DMS 273 (cell line): ENCODE data around the gene OCLN.
"Not testable (repeated sequence)": the region's sequence is repeated elsewhere in the genome, so short reads cannot be mapped to it uniquely, and the experiment has no call there.

Source experiments
- DNase-seq: peaks from one replicate; lab custom pipeline; 2025; ENCODE audit not compliant: unreplicated experiment; lab: John Stamatoyannopoulos, UW

Gene OCLN

DNA sequence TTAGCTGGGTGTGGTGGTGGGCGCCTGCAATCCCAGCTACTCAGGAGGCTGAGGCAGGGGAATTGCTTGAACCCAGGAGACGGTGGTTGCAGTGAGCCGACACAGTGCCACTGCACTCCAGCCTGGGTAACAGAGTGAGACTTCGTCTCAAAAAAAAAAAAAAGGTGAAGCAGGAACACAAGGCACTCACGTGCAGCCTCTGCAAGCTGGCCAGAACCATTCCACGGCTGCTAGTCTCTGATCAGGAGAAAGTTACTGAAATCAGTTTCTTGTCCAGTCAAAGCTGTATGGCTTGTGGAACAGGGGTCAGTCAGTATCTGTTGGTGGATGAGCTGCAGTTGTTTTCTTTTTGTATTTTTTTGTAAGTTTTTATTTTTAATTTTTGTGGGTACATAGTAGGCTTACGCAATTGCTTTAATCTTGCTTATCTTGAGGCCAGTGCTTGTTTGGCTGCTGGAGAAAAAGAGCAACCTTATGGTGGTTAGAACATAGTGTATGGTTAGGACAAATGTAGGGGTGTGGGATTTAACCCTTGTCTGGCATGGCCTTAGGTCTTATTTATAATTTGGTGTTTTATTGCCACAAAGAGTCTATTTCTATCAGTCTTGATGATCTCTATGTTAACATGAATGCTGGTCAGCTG is 34.7 kb downstream of the OCLN start:
- DNase-seq, result no peak

GRCh38 chr5:69528035-69528434 is 35.4 kb downstream of the OCLN start:
- no peak for DNase-seq

- no peak for DNase-seq
Measured at GRCh38 chr5:69528609-69529008, 36.0 kb downstream of the OCLN start.

DNA sequence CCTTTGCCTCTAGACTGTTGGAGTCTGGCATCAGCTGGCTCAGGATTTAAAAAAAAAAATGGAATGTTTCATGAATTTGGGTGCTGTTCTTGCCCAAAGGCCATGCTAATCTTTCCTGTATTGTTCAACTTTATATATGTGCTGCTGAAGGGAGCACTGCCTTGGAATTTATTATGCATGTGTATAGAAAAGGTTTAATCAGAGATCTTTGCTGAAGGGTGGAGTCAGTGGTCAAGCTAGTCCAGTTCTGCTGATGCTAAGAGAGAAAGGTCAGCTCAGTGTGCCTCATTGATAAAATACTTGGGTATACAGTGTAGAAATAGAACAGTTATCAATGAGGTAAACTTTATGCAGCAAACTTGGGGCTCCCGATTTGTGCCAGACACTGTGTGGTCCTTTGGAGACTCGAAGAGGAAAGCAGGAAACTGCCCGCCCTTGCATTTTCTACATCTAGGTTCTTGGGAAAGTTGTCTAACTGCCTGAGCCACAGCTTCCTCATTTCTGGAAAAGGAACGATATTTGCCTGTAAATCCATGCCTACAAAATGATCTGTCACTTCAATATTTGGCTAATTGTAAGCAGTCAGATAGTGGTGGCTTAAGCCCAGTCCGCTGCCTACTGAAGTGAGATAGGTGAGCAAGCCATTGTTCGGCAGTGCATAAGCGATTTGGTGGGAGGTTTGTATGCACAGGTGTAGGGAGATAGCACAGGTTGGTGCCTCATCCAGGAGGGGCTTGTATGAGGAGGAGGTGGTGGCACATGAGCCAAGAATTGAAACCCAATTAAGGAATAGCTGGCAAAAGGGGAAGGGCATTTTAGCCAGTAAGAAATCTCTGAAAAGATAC is 38.2 kb downstream of the OCLN start:
- DNase-seq, result no peak

DNA sequence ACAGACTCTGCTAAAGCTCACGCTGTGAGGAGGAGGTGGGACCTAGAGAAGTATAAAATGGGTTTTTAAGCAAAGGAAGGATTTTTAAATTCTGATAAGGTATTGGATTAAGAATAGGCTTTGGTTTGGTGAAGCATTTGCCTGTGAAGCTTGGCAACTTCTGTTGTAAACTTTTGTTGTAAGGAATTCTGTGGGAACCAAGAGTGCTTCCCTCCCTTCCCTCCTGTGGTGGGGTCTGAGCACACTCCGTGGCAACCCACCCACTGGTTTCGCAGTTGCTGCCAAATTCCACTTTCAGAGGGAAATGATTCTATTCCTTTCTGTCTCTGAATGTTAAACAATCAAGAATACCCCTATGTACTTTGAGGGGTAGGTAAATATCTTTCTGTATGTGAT is 38.8 kb downstream of the OCLN start:
- no peak for DNase-seq

DNA sequence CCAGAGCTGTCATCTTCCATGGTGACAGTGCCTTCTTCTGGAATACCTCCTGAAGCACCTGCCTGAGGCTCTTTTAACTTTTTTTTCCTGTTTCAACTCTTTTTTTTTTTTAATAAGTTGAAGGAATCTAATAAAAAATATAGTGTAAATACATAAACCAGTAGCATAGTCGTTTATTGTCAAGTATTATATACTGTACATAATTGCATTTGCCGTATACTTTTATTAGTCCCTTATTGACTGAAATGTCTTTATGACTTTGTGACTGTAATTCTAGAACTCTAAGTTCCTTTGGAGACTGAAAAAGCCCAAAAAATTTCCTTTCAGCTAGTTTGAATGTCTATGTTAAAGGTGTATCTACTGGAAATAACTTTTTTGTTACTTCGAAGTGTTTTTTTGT is 45.3 kb downstream of the OCLN start:
- DNase-seq, result not testable (repeated sequence)

- not testable (repeated sequence) for DNase-seq
Measured at GRCh38 chr5:69538735-69539134, 46.1 kb downstream of the OCLN start.

GRCh38 chr5:69541347-69541746 is 48.8 kb downstream of the OCLN start:
- not testable (repeated sequence) for DNase-seq

DNA sequence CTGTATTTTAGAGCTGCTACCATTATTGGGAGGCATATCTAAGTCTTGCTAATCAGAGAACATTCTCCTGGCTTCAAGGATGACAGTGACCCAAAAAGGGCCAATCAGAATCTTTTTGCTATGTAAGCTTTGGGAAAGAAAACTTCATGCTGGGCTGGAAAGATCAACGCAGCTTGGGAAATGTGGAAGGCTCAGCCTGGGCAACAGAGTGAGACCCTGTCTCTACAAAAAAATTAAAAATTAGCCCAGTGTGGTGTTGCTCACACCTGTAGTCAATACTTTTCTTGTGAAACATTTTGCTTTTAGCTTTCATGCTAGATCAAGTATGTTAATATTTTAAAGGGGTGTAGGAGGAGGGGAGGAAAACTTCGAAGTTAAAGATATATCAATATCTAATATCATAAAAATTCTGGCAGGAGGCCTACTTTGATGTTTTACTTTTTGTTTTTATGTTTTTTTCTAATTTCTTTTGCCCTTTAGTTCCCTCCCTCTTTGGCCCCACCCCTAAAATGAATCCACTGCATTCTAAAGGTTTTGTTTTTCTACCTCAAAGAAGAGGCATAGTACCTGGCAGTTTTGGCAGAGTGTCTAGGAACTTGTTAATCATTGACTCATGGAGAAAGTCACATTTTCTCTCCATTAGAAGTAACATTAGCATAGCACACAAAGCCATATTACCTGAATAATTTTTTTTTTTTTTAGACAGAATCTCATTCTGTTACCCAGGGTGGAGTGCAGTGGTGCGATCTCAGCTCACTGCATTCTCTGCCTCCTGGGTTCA is 50.4 kb downstream of the OCLN start:
- not testable (repeated sequence) for DNase-seq

DNA sequence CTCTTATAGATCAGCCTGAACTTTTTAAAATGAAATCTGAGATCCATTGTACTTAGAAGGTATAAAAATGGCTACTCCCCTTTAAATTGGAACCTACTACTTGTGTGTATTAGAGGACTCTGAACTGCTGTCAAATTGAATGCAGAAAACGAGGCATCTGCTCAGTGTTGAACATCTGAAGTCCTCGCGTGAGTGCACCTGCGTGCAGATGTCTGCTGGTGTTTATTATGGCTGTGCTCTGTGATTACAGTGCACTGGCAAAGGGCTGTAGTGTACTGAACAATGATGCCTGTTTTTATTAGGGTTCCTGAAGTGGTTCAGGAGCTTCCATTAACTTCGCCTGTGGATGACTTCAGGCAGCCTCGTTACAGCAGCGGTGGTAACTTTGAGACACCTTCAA is 52.0 kb downstream of the OCLN start:
- DNase-seq, result not testable (repeated sequence)

DNA sequence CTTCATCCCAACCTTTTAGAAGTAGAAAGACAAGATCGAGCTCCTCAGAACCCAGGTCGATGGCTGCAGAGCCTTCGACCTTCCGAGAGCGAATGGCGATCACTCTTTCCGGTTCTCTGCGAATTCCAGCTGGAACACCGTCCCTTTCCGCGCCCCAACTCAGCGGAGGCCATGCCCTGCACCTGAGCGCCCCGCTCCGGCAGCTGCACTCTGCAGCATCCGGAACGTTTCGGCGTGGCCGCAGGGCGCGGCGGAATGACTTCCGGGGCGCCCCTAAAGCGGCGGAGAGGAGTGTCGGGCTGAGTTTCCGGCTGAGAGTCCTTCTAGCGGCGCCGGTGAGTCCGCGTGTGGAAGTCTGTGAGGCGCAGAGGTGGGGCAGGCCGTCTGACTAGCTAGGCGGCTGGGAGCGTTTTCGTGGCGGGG is 67.3 kb downstream of the OCLN start, which contains the start of gene GTF2H2C:
Gene GTF2H2C (plus strand): TSS at position 284 of the 423 bp plus-strand sequence. CDS start 4,942 bp downstream, outside the sequence.
- DNase-seq, result not testable (repeated sequence)

DNA sequence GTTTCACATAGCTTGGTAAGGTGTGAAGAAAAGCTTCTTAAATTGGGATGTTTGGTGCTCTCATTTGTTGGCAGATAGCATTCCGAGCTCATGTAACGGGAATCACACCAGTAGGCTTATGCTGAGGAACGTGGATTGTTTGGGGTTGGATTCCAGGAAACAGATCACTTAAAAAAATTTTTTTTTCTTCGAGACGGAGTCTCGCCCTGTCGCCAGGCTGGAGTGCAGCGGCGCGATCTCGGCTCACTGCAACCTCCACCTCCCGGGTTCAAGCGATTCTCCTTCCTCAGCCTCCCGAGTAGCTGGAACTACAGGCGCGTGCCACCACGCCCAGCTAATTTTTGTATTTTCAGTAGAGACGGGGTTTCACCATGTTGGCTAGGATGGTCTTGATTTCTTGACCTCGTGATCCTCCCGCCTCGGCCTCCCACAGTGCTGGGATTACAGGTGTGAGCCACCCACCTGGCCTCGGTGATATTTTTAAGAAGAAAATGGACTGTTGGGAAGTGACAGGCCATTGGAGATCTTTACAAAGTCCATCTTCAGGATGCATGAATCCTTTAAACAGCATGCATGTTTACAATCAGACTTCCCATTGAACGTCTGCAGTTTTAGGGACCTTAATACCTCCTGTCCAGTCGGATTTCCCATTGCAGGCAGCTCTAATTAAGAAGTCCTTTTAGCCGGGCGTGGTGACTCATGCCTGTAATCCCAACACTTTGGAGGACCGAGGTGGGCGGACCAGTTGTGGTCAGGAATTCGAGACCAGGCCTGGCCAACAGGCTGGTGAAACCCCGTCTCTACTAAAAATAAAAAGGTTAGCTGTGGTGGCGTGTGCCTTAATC is 68.2 kb downstream of the OCLN start:
- DNase-seq, result not testable (repeated sequence)

DNA sequence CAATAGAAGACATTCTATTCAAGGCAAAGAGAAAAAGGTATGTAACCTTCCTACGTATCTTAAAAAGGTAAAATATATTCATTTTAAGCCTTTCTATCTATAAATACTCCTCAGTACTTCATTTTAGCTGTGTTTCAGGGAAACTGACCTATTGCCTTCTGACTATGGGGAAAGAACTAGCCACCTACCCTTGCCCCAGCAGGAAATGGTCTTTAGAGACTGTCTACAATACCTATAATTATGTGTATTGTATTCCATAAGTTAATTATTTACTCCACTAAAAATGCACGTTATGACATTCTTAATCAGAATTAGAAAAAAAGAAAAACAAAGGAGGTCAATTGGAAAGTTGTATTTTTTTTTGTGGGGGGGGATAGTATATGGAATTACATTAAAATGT is 73.6 kb downstream of the OCLN start:
- DNase-seq, result not testable (repeated sequence)

DNA sequence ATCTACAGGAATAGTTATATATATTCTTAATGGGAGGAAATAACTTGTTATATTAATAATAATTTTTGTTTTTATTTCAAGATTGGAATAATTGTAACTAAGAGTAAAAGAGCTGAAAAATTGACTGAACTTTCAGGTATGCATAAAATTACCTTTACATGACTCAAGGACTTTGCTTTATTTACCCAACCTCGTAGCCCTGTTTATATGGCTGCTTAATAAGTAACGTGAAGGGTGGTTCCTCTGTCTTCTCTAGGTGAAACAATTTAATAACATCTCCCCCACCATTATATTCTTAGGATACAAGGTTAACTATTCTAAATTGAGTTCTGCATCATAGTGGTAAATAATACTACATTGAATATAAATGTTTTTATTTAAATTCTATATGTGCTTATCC is 75.5 kb downstream of the OCLN start:
- not testable (repeated sequence) for DNase-seq

- not testable (repeated sequence) for DNase-seq
Measured at GRCh38 chr5:69583356-69583755, 90.8 kb downstream of the OCLN start.

DNA sequence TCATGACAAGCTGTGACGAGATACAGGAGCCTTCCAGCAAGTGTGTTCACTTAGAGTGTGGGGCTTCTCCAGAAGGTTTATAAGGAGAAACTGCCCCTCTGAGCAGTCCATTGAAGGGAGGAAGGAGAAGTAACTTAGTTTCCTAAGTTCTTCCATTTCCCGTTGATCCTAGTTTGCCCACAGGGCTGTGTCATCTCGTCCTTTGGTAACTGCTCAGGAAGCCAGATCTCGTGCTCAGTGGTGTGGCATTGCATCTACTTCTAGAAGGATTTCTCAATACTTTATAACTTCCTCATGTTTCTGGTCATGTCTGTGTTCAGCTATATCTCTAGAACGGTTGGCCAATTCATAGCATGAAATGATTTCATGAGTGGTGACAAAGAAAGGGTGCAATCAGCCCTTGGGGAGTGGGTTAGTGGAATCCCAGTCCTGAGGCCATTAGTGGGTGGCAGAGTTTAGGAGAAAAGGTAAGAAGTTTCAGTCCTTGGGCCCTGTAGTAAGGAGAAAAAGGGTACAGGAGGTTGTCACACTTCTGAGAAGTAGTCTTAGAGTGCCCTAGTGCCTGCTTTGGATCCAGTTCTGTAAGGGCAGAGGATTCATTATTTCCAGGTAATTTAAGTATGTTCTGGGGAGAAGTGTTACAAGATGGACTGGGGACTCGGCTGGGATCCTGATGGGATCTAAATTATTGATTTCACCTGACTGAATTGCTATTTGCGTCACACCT is 103.7 kb downstream of the OCLN start:
- DNase-seq, result not testable (repeated sequence)

- not testable (repeated sequence) for DNase-seq
Measured at GRCh38 chr5:69601947-69602346, 109.4 kb downstream of the OCLN start.

- not testable (repeated sequence) for DNase-seq
Measured at GRCh38 chr5:69606839-69607238, 114.2 kb downstream of the OCLN start.
